Activated T-helper 1 cell treated with anti-CD3 and anti-CD28 coated beads, Interleukin-2, amount 50 U/mL, for 16 hours (primary cell): Measurements from ENCODE around the gene KIF6.

Source experiments
- DNase-seq, 2 donors: peaks; one replicate each; pipeline ENCODE4 v3.0.0-alpha.2; 2020; ENCODE audit warnings: low read depth in 1 of 2, low spot score in 1 of 2

Gene KIF6

GRCh38 chr6:39666706-39667489, 58.3 kb downstream of the KIF6 start:
- DNase-seq = no peak

GRCh38 chr6:39665861-39666260, 59.3 kb downstream of the KIF6 start:
- DNase-seq = no peak

- DNase-seq = no peak
These were observed 61.0 kb downstream of the KIF6 start for GRCh38 chr6:39664173-39664572.

GRCh38 chr6:39657355-39658135, 67.7 kb downstream of the KIF6 start:
- no peak for DNase-seq

GRCh38 chr6:39654121-39654520, 71.1 kb downstream of the KIF6 start:
- no peak for DNase-seq

GRCh38 chr6:39653612-39654011, 71.6 kb downstream of the KIF6 start:
- no peak for DNase-seq

GRCh38 chr6:39649996-39650395, 75.2 kb downstream of the KIF6 start:
- DNase-seq = no peak

- no peak for DNase-seq
These were observed 78.3 kb downstream of the KIF6 start for GRCh38 chr6:39646751-39647420.

GRCh38 chr6:39642270-39642669, 82.9 kb downstream of the KIF6 start:
- no peak for DNase-seq

GRCh38 chr6:39638126-39638822, 86.9 kb downstream of the KIF6 start:
- no peak for DNase-seq

- no peak for DNase-seq
These were observed 90.4 kb downstream of the KIF6 start for GRCh38 chr6:39634646-39635341.

- DNase-seq = no peak
These were observed 100.0 kb downstream of the KIF6 start for GRCh38 chr6:39625209-39625608.

GRCh38 chr6:39623750-39624149, 101.5 kb downstream of the KIF6 start:
- DNase-seq = no peak

- DNase-seq = no peak
These were observed 107.7 kb downstream of the KIF6 start for GRCh38 chr6:39617520-39617919.

- no peak for DNase-seq
These were observed 108.2 kb downstream of the KIF6 start for GRCh38 chr6:39617026-39617425.

- DNase-seq = no peak
These were observed 109.6 kb downstream of the KIF6 start for GRCh38 chr6:39615622-39616021.

- no peak for DNase-seq
These were observed 110.7 kb downstream of the KIF6 start for GRCh38 chr6:39614393-39614950.

GRCh38 chr6:39610221-39610620, 115.0 kb downstream of the KIF6 start:
- DNase-seq = no peak

- no peak for DNase-seq
These were observed 116.4 kb downstream of the KIF6 start for GRCh38 chr6:39608652-39609345.
